Vagina (tissue), 2 donors: ENCODE data around the gene TTC28. TPM values are rescaled to one million over a fixed set of nuclear protein-coding genes. Genes with fewer than 3 reads are reported as not detected.

ENCODE experiments used
- DNase-seq, 2 donors: peaks; one replicate each; pipeline ENCODE4 v3.0.0-alpha.2; 2017; ENCODE audit errors: extremely low spot score in 2 of 2
- H3K27ac ChIP-seq: fragments of 200-600 bp; sonication (generic); one replicate; pipeline ENCODE4 v1.5.1; 2019
- H3K27me3 ChIP-seq: fragments of 200-600 bp; sonication (generic); one replicate; pipeline ENCODE4 v1.5.1; 2019
- H3K36me3 ChIP-seq, 2 donors: fragments of 200-600 bp; sonication (generic); one replicate each; pipeline ENCODE4 v1.5.1; 2017 to 2019
- H3K4me1 ChIP-seq: fragments of 200-600 bp; sonication (generic); one replicate; pipeline ENCODE4 v1.5.1; 2019
- H3K4me3 ChIP-seq, 2 donors: fragments of 200-600 bp; sonication (generic); 1 replicate in 1 of 2; 2 replicates in 1 of 2; pipeline ENCODE4 v1.5.1; 2016 to 2019
- H3K9me3 ChIP-seq: fragments of 200-600 bp; sonication (generic); one replicate; pipeline ENCODE4 v1.5.1; 2019
- CTCF ChIP-seq, 3 experiments: fragments of 450-650 bp in 2 of 3; fragments of 200-600 bp in 1 of 3; sonication (generic) in 1 of 3; IDR thresholded peaks; one replicate each; pipeline ENCODE4 v1.5.1; 2017 to 2019; ENCODE audit warnings: antibody characterized with exemption in 3 of 3, mild to moderate bottlenecking in 2 of 3, moderate library complexity in 2 of 3
- POLR2A ChIP-seq, 2 donors: fragments of 450-650 bp; IDR thresholded peaks; one replicate each; pipeline ENCODE4 v1.6.1; 2017; ENCODE audit warnings: antibody characterized with exemption in 2 of 2, mild to moderate bottlenecking in 2 of 2, moderate library complexity in 2 of 2
- POLR2AphosphoS5 ChIP-seq, 2 donors: sonication (generic); formaldehyde crosslinking; IDR thresholded peaks; one replicate each; pipeline ENCODE4 v1.9.0; 2017; ENCODE audit warnings: antibody characterized with exemption in 2 of 2, mild to moderate bottlenecking in 2 of 2, low read depth in 1 of 2; ENCODE audit not compliant: insufficient read depth in 1 of 2
- intact Hi-C: fragments of 100-400 bp; cut with DNase I; formaldehyde crosslinking; loops from one replicate; pipeline ENCODE4 v1.15.1; 2023
- total RNA-seq: library from RNA; depleted of rRNA; stranded (reverse); fragments of >200 nt; gene quantifications from one replicate; pipeline ENCODE4 v1.2.3, GENCODE V29; 2016

The TTC28 gene
- total RNA-seq, 1 donor from 2014 or later, result 41.7 TPM

GRCh38 chr22:28594076-28594796, 85.4 kb downstream of the TTC28 start:
- DNase-seq, result no peak
- intact Hi-C loops, result loop anchor here (10.0 kb wide), 2 partner anchors 539 to 569 kb away; no protein-coding TSS in a partner anchor
- H3K27ac ChIP-seq, result no peak overlapping the region
- no peak overlapping the region for H3K4me3 ChIP-seq
- no peaks in the 10 kb centered on the region for H3K9me3 ChIP-seq
- no peaks in the 10 kb centered on the region for H3K36me3 ChIP-seq
- H3K4me1 ChIP-seq, result peaks cover 6% of the 10 kb centered on the region
- H3K27me3 ChIP-seq, result no peaks in the 10 kb centered on the region
- no peak for TF ChIP-seq CTCF (IDR thresholded peaks at IDR 0.05)
- TF ChIP-seq POLR2A (IDR thresholded peaks at IDR 0.05), result no peak
- TF ChIP-seq POLR2AphosphoS5 (IDR thresholded peaks at IDR 0.05; ENCODE audit: insufficient read depth in 1 of 2, low read depth in 1 of 2), result no peak

- TF ChIP-seq CTCF (IDR thresholded peaks at IDR 0.05) (no peak), POLR2A (IDR thresholded peaks at IDR 0.05) (no peak), POLR2AphosphoS5 (IDR thresholded peaks at IDR 0.05; ENCODE audit: insufficient read depth in 1 of 2, low read depth in 1 of 2) (no peak)
- DNase-seq, result no peak
Observed at GRCh38 chr22:28593299-28593698, 86.3 kb downstream of the TTC28 start.

GRCh38 chr22:28589102-28589750, 90.4 kb downstream of the TTC28 start:
- H3K27me3 ChIP-seq, result no peaks in the 10 kb centered on the region
- H3K4me3 ChIP-seq, result no peak overlapping the region
- H3K36me3 ChIP-seq, result no peaks in the 10 kb centered on the region
- no peak for DNase-seq
- no peak for TF ChIP-seq POLR2AphosphoS5 (IDR thresholded peaks at IDR 0.05; ENCODE audit: insufficient read depth in 1 of 2, low read depth in 1 of 2)
- TF ChIP-seq CTCF (IDR thresholded peaks at IDR 0.05), result no peak
- no peak for TF ChIP-seq POLR2A (IDR thresholded peaks at IDR 0.05)
- H3K4me1 ChIP-seq, result no peaks in the 10 kb centered on the region
- no peaks in the 10 kb centered on the region for H3K9me3 ChIP-seq
- H3K27ac ChIP-seq, result no peak overlapping the region
- intact Hi-C loops, result no loop called here

More at GRCh38 chr22:28593299-28593698, 86.3 kb downstream of the TTC28 start:
- Histone ChIP-seq H3K4me3 (no peak overlapping the region), H3K9me3 (no peaks in the 10 kb centered on the region), H3K27ac (no peak overlapping the region), H3K36me3 (no peaks in the 10 kb centered on the region), H3K27me3 (no peaks in the 10 kb centered on the region), H3K4me1 (peaks cover 6% of the 10 kb centered on the region)
- intact Hi-C loops, result loop anchor here (10.0 kb wide), 2 partner anchors 538 to 568 kb away; no protein-coding TSS in a partner anchor

- Histone ChIP-seq H3K27me3 (no peaks in the 10 kb centered on the region), H3K4me3 (no peak overlapping the region), H3K4me1 (no peaks in the 10 kb centered on the region), H3K27ac (no peak overlapping the region), H3K36me3 (no peaks in the 10 kb centered on the region), H3K9me3 (no peaks in the 10 kb centered on the region)
- intact Hi-C loops, result no loop called here
- no peak for DNase-seq
- no peak for TF ChIP-seq POLR2A (IDR thresholded peaks at IDR 0.05)
- TF ChIP-seq POLR2AphosphoS5 (IDR thresholded peaks at IDR 0.05; ENCODE audit: insufficient read depth in 1 of 2, low read depth in 1 of 2), result no peak
- no peak for TF ChIP-seq CTCF (IDR thresholded peaks at IDR 0.05)
Observed at GRCh38 chr22:28585324-28585723, 94.3 kb downstream of the TTC28 start.

- Histone ChIP-seq H3K36me3 (no peaks in the 10 kb centered on the region), H3K4me1 (no peaks in the 10 kb centered on the region), H3K4me3 (no peak overlapping the region), H3K27ac (no peak overlapping the region), H3K9me3 (no peaks in the 10 kb centered on the region), H3K27me3 (no peaks in the 10 kb centered on the region)
- intact Hi-C loops, result no loop called here
- no peak for DNase-seq
- TF ChIP-seq CTCF (IDR thresholded peaks at IDR 0.05) (no peak), POLR2A (IDR thresholded peaks at IDR 0.05) (no peak), POLR2AphosphoS5 (IDR thresholded peaks at IDR 0.05; ENCODE audit: insufficient read depth in 1 of 2, low read depth in 1 of 2) (no peak)
Observed at GRCh38 chr22:28582806-28583205, 96.8 kb downstream of the TTC28 start.
